ENCODE measurements around the gene C1S.

- TF ChIP-seq CTCF (IDR thresholded peaks at IDR 0.05) (no peak), POLR2A (IDR thresholded peaks at IDR 0.05) (no peak), EP300 (IDR thresholded peaks at IDR 0.05) (no peak)
Observed at GRCh38 chr12:7017870-7018349, 42.6 kb upstream of the C1S start.

Data from tibial nerve (tissue), 4 donors.